Tibial nerve (tissue), 3 donors: Measurements from ENCODE around the gene PSME4.

ENCODE experiments used
- POLR2A ChIP-seq, 2 donors: fragments of 450-650 bp; IDR thresholded peaks; one replicate each; pipeline ENCODE4 v1.6.1; 2017; ENCODE audit warnings: antibody characterized with exemption in 2 of 2, mild to moderate bottlenecking in 2 of 2, moderate library complexity in 2 of 2
- TF ChIP-seq, protein P1 (sequence below), 5 experiments: fragments of 200-600 bp in 3 of 5; fragments of 450-650 bp in 2 of 5; sonication (generic) in 3 of 5; IDR thresholded peaks; one replicate each; pipeline ENCODE4 v1.5.1; 2016 to 2019; ENCODE audit warnings: antibody characterized with exemption in 5 of 5, mild to moderate bottlenecking in 3 of 5, moderate library complexity in 2 of 5

DNA sequence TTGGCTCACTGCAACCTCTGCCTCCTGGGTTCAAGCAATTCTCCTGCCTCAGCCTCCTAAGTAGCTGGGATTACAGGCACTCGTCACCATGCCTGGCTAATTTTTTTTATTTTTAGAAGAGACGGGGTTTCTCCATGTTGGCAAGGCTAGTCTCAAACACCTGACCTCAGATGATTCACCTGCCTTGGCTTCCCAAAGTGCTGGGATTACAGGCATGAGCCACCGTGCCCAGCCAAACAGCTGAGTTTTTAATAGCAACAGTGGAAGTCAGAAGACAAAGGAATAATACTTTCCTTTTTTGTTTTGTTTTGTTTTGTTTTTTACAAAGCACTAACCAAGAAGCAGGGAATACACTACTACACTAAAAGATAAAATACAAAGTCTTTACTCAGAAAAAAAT, 127.9 kb downstream of the PSME4 start:
- TF ChIP-seq, protein P1, sequence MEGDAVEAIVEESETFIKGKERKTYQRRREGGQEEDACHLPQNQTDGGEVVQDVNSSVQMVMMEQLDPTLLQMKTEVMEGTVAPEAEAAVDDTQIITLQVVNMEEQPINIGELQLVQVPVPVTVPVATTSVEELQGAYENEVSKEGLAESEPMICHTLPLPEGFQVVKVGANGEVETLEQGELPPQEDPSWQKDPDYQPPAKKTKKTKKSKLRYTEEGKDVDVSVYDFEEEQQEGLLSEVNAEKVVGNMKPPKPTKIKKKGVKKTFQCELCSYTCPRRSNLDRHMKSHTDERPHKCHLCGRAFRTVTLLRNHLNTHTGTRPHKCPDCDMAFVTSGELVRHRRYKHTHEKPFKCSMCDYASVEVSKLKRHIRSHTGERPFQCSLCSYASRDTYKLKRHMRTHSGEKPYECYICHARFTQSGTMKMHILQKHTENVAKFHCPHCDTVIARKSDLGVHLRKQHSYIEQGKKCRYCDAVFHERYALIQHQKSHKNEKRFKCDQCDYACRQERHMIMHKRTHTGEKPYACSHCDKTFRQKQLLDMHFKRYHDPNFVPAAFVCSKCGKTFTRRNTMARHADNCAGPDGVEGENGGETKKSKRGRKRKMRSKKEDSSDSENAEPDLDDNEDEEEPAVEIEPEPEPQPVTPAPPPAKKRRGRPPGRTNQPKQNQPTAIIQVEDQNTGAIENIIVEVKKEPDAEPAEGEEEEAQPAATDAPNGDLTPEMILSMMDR (IDR thresholded peaks at IDR 0.05) = no peak
- TF ChIP-seq POLR2A (IDR thresholded peaks at IDR 0.05) = no peak
